Neural progenitor cell (in vitro differentiated cells): ENCODE results near the gene EIF4A3. TPM values are rescaled to one million over a fixed set of nuclear protein-coding genes. Genes with fewer than 3 reads are reported as not detected.
A peak's percentile ranks its signal among the peaks of the same experiment; 100 is the strongest.

Experiments used
- DNase-seq: peaks from one replicate; pipeline ENCODE4 v3.0.0-alpha.2; 2016; ENCODE audit warnings: low spot score
- H2AFZ ChIP-seq: fragments of 200-600 bp; sonication (generic); replicated peaks from 2 replicates; pipeline ENCODE4 v1.6.1; 2016; ENCODE audit warnings: antibody characterized with exemption
- H3F3A ChIP-seq: fragments of 200-600 bp; sonication (generic); 2 replicates; pipeline ENCODE4 v1.6.1; 2016; ENCODE audit warnings: antibody characterized with exemption, low read depth
- H3K27ac ChIP-seq: fragments of 200-600 bp; sonication (generic); 2 replicates; pipeline ENCODE4 v1.5.1; 2016; ENCODE audit warnings: mild to moderate bottlenecking
- H3K27me3 ChIP-seq: fragments of 200-600 bp; sonication (generic); 2 replicates; pipeline ENCODE4 v1.6.1; 2016; ENCODE audit warnings: mild to moderate bottlenecking, moderate library complexity
- H3K36me3 ChIP-seq: fragments of 200-600 bp; sonication (generic); 2 replicates; pipeline ENCODE4 v1.5.1; 2016
- H3K4me1 ChIP-seq: fragments of 200-600 bp; sonication (generic); 2 replicates; pipeline ENCODE4 v1.6.1; 2016; ENCODE audit warnings: mixed run types
- H3K4me2 ChIP-seq: fragments of 200-600 bp; sonication (generic); 2 replicates; pipeline ENCODE4 v1.6.1; 2016
- H3K4me3 ChIP-seq: fragments of 200-600 bp; sonication (generic); 2 replicates; pipeline ENCODE4 v1.5.1; 2016
- H3K79me2 ChIP-seq: fragments of 200-600 bp; sonication (generic); 2 replicates; pipeline ENCODE4 v1.6.1; 2016; ENCODE audit warnings: low read depth
- H3K9ac ChIP-seq: fragments of 200-600 bp; sonication (generic); 2 replicates; pipeline ENCODE4 v1.6.1; 2016
- H3K9me3 ChIP-seq: fragments of 200-600 bp; sonication (generic); 2 replicates; pipeline ENCODE4 v1.5.1; 2016; ENCODE audit warnings: low read depth
- H4K20me1 ChIP-seq: fragments of 200-600 bp; sonication (generic); 2 replicates; pipeline ENCODE4 v1.6.1; 2016; ENCODE audit warnings: low read depth
- H3K27ac Mint-ChIP-seq: 3 replicates; pipeline ENCODE4 v1.8.0; 2021; ENCODE audit warnings: mixed read lengths
- H3K27me3 Mint-ChIP-seq: 2 replicates; pipeline ENCODE4 v1.8.0; 2022; ENCODE audit warnings: low read depth, mild to moderate bottlenecking, inconsistent platforms, moderate library complexity, mixed read lengths; ENCODE audit not compliant: insufficient read depth
- H3K36me3 Mint-ChIP-seq: 3 replicates; pipeline ENCODE4 v1.8.0; 2021; ENCODE audit warnings: mixed read lengths
- H3K4me1 Mint-ChIP-seq: 3 replicates; pipeline ENCODE4 v1.8.0; 2021; ENCODE audit warnings: mixed read lengths
- H3K4me3 Mint-ChIP-seq: 3 replicates; pipeline ENCODE4 v1.8.0; 2021; ENCODE audit warnings: mild to moderate bottlenecking, moderate library complexity, mixed read lengths
- H3K9me3 Mint-ChIP-seq: 3 replicates; pipeline ENCODE4 v1.8.0; 2020; ENCODE audit warnings: mixed read lengths
- EZH2 ChIP-seq: fragments of 200-600 bp; sonication (generic); IDR thresholded peaks from 2 replicates; pipeline ENCODE4 v1.6.1; 2017; ENCODE audit warnings: antibody characterized with exemption, mild to moderate bottlenecking, moderate library complexity
- EZH2phosphoT487 ChIP-seq: fragments of 200-600 bp; sonication (generic); IDR thresholded peaks from 2 replicates; pipeline ENCODE4 v1.6.1; 2017; ENCODE audit warnings: antibody characterized with exemption
- total RNA-seq: library from RNA; depleted of rRNA; stranded (reverse); fragments of >200 nt; gene quantifications from 2 replicates; pipeline ENCODE4 v1.2.3, GENCODE V29; 2015; ENCODE audit warnings: low replicate concordance
- TF ChIP-seq, protein P1 (sequence below): fragments of 200-600 bp; sonication (generic); IDR thresholded peaks from 2 replicates; pipeline ENCODE4 v1.5.1; 2017; ENCODE audit warnings: antibody characterized with exemption, mild to moderate bottlenecking

EIF4A3 gene
- total RNA-seq, 1 donor from 2014 or later = 102 TPM

DNA sequence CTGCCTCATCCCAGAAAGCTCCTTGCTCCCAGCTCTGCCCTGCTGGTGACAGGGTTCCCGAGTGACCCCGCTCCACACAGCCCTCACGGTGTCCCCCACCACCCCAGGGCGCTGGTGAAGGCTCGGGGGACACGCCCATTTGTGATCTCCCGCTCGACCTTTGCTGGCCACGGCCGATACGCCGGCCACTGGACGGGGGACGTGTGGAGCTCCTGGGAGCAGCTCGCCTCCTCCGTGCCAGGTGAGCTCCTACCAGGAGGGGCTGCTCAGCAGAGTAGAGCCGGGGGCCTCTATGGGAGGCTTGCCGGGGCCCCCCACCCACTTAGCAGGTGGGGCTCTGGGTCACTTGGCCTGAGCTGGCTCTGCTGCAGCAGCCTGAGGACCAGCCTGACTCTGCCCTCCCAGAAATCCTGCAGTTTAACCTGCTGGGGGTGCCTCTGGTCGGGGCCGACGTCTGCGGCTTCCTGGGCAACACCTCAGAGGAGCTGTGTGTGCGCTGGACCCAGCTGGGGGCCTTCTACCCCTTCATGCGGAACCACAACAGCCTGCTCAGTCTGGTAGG lies 34.4 kb downstream of the EIF4A3 start:
- Histone ChIP-seq H3K27me3 (no peaks in the 10 kb centered on the region), H3K4me2 (no peak overlapping the region), H3K9ac (no peak overlapping the region), H3K79me2 (no peaks in the 10 kb centered on the region), H4K20me1 (no peaks in the 10 kb centered on the region), H3K27ac (no peak overlapping the region), H3K36me3 (no peaks in the 10 kb centered on the region), H3K9me3 (no peaks in the 10 kb centered on the region), H2AFZ (no peak overlapping the region), H3K4me1 (peaks cover 10% of the 10 kb centered on the region), H3K4me3 (no peak overlapping the region), H3F3A (no peaks in the 10 kb centered on the region)
- Mint-ChIP-seq H3K27me3 (no peaks in the 10 kb centered on the region), H3K4me1 (peaks cover 11% of the 10 kb centered on the region), H3K36me3 (peaks cover 20% of the 10 kb centered on the region), H3K27ac (no peak overlapping the region), H3K9me3 (peaks cover 11% of the 10 kb centered on the region), H3K4me3 (no peak overlapping the region)
- no peak for DNase-seq
- TF ChIP-seq, protein P1, sequence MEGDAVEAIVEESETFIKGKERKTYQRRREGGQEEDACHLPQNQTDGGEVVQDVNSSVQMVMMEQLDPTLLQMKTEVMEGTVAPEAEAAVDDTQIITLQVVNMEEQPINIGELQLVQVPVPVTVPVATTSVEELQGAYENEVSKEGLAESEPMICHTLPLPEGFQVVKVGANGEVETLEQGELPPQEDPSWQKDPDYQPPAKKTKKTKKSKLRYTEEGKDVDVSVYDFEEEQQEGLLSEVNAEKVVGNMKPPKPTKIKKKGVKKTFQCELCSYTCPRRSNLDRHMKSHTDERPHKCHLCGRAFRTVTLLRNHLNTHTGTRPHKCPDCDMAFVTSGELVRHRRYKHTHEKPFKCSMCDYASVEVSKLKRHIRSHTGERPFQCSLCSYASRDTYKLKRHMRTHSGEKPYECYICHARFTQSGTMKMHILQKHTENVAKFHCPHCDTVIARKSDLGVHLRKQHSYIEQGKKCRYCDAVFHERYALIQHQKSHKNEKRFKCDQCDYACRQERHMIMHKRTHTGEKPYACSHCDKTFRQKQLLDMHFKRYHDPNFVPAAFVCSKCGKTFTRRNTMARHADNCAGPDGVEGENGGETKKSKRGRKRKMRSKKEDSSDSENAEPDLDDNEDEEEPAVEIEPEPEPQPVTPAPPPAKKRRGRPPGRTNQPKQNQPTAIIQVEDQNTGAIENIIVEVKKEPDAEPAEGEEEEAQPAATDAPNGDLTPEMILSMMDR = no peak
- TF ChIP-seq EZH2phosphoT487 (no peak), EZH2 (no peak)

DNA sequence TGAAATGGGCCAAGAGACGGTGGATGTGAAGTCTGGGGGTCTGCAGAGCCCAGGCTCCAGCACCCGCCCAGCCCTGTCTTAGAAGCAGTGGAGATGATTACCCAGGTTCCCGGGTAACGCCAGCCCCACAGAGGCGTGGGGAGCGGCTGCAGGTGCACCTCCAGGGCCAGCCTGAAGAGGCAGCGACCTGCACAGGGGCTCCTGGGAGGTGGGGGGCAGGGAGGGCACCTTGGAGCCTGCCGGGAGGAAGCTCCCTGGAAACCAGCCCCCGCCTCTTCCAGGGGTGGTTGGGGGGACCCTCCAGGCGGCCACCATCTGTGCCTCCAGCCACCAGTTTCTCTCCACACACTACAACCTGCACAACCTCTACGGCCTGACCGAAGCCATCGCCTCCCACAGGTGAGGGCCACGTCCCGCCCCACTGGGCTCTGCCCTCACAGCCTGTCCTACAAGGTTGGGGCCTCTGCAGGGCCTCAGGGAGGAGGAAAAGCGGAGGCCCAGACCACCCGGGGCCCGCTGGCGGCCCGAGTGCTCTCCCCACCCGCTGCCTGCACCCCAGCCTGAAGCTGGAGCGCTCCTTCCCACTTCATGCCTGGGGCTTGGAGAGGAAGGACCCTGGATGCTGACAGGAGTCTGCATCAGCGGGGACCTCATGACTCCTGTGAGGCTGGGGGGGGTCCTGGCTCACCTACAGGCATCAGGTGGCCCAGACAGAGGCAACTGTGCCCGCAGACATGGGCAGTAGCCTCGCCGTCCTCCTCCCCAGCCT lies 35.0 kb downstream of the EIF4A3 start:
- H2AFZ ChIP-seq = no peak overlapping the region
- DNase-seq = no peak
- no peaks in the 10 kb centered on the region for H3F3A ChIP-seq
- no peaks in the 10 kb centered on the region for H4K20me1 ChIP-seq
- H3K36me3 Mint-ChIP-seq = peaks cover 20% of the 10 kb centered on the region
- H3K9me3 ChIP-seq = no peaks in the 10 kb centered on the region
- no peaks in the 10 kb centered on the region for H3K27me3 ChIP-seq
- H3K79me2 ChIP-seq = no peaks in the 10 kb centered on the region
- H3K9ac ChIP-seq = no peak overlapping the region
- H3K4me1 ChIP-seq = peaks cover 10% of the 10 kb centered on the region
- peak overlapping the region; percentile 85 for H3K27ac Mint-ChIP-seq
- no peaks in the 10 kb centered on the region for H3K27me3 Mint-ChIP-seq
- peaks cover 11% of the 10 kb centered on the region for H3K4me1 Mint-ChIP-seq
- H3K9me3 Mint-ChIP-seq = peaks cover 11% of the 10 kb centered on the region
- H3K4me2 ChIP-seq = no peak overlapping the region
- no peak for TF ChIP-seq EZH2phosphoT487
- TF ChIP-seq, protein P1 = peak; percentile 5
- H3K4me3 Mint-ChIP-seq = no peak overlapping the region
- no peak overlapping the region for H3K4me3 ChIP-seq
- no peaks in the 10 kb centered on the region for H3K36me3 ChIP-seq
- H3K27ac ChIP-seq = no peak overlapping the region

DNA sequence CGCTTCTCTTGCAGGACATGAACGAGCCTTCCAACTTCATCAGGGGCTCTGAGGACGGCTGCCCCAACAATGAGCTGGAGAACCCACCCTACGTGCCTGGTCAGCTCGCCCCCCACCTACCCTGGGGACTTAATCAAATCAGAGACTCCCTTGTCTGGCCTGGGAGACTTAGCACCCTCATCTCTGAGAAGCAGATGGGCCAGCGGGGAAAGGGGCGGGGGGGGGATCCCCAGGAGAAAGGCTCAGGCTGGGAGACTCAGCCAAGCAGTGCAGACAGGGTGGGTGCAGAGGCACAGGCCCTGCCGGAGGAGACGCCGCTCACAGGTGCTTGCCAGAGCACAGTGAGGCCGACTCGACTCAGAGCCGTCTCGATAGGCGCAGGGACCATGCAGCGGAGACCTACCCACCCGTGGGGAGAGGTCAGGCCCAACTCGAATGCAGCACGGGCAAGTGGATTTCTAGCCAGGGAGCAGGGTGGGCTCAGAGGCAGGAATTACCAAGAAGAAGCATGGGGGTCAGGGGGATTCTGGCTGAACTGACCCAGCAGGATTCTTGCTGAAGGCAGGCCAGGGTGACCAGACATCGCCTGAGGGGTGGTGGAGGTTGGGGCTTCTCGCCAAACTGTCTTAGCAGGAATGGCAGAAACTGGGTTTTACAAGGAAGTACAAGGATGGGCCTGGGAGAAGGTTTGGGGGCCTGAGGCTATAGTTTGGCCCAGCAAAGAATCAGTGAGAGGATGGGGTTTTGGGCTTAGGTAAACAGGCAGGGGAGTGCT lies 35.8 kb downstream of the EIF4A3 start:
- Histone ChIP-seq H3K4me2 (no peak overlapping the region), H3F3A (no peaks in the 10 kb centered on the region), H3K4me1 (peaks cover 10% of the 10 kb centered on the region), H2AFZ (no peak overlapping the region), H3K36me3 (no peaks in the 10 kb centered on the region), H3K27me3 (no peaks in the 10 kb centered on the region), H3K4me3 (no peak overlapping the region), H4K20me1 (no peaks in the 10 kb centered on the region), H3K27ac (no peak overlapping the region), H3K9me3 (no peaks in the 10 kb centered on the region), H3K79me2 (no peaks in the 10 kb centered on the region), H3K9ac (no peak overlapping the region)
- TF ChIP-seq EZH2 (no peak), EZH2phosphoT487 (no peak)
- TF ChIP-seq, protein P1 = no peak
- H3K36me3 Mint-ChIP-seq = peaks cover 20% of the 10 kb centered on the region
- H3K9me3 Mint-ChIP-seq = peaks cover 11% of the 10 kb centered on the region
- H3K4me3 Mint-ChIP-seq = no peak overlapping the region
- no peaks in the 10 kb centered on the region for H3K27me3 Mint-ChIP-seq
- no peak for DNase-seq
- H3K27ac Mint-ChIP-seq = peak overlapping the region; percentile 85
- H3K4me1 Mint-ChIP-seq = peaks cover 4% of the 10 kb centered on the region
